Endothelial cell of umbilical vein (primary cell): ENCODE data around the gene ALOX15. TPM values are rescaled to one million over a fixed set of nuclear protein-coding genes. Genes with fewer than 3 reads are reported as not detected.
"Not testable (repeated sequence)": the region's sequence is repeated elsewhere in the genome, so short reads cannot be mapped to it uniquely, and the experiment has no call there.

Experiments
- BruUV-seq: library from RNA; stranded (reverse); fragments of 400-500 nt; replicated peaks from 2 replicates; lab custom pipeline; 2021; lab: Mats Ljungman, UMichigan
- CTCF ChIA-PET: fragments of 300-600, 350-600 bp; sonication (Branson Sonifier 250); formaldehyde crosslinking; loops from one replicate; lab custom pipeline; 2021; ENCODE audit warnings: antibody characterized with exemption, inconsistent platforms; lab: Charles Lee
- POLR2A ChIA-PET: fragments of 300-600, 350-600 bp; sonication (Branson Sonifier 250); formaldehyde crosslinking; loops from one replicate; lab custom pipeline; 2021; ENCODE audit warnings: antibody characterized with exemption, inconsistent platforms; lab: Charles Lee
- DNase-seq: peaks from one replicate; pipeline ENCODE4 v3.0.0-alpha.2; 2011; ENCODE audit warnings: low read depth, low spot score
- FAIRE-seq: peaks from 2 replicates; lab custom pipeline; 2011; peaks lifted over from hg19 to GRCh38; lab: Jason Lieb, UNC
- H2AFZ ChIP-seq: 2 replicates; pipeline ENCODE4 v1.6.0; 2012; ENCODE audit warnings: low read depth, low read length, control low read depth, inconsistent platforms
- H3K27ac ChIP-seq: 2 replicates; pipeline ENCODE4 v1.5.1; 2011; ENCODE audit warnings: low read depth, mild to moderate bottlenecking, control low read depth, low read length, moderate library complexity; ENCODE audit not compliant: insufficient read depth
- H3K27me3 ChIP-seq, 2 experiments: 2 replicates each; pipeline versions ENCODE4 v1.6.0 to v1.6.1; 2011; ENCODE audit warnings: low read length in 2 of 2, mixed read lengths in 1 of 2; ENCODE audit not compliant: control insufficient read depth in 2 of 2, insufficient read depth in 2 of 2
- H3K36me3 ChIP-seq, 2 experiments: 2 replicates in 1 of 2; 3 replicates in 1 of 2; pipeline ENCODE4 v1.5.1; 2011; ENCODE audit warnings: low read length in 2 of 2, mild to moderate bottlenecking in 1 of 2, moderate library complexity in 1 of 2; ENCODE audit not compliant: control insufficient read depth in 2 of 2, insufficient read depth in 2 of 2; ENCODE audit errors: extremely low read depth in 1 of 2
- H3K4me1 ChIP-seq: 3 replicates; pipeline ENCODE4 v1.5.1; 2011; ENCODE audit warnings: mild to moderate bottlenecking, low read length; ENCODE audit not compliant: control insufficient read depth, insufficient read depth; ENCODE audit errors: extremely low read depth
- H3K4me2 ChIP-seq: 2 replicates; pipeline ENCODE4 v1.6.1; 2011; ENCODE audit warnings: low read length, control low read depth, mixed read lengths; ENCODE audit not compliant: insufficient read depth
- H3K4me3 ChIP-seq, 3 experiments: fragments of 200-600 bp in 1 of 3; sonication (generic), shearing (Covaris generic) in 1 of 3; replicated peaks in 1 of 3; 2 replicates each; pipeline ENCODE4 v1.5.1; 2011 to 2016; ENCODE audit warnings: control low read depth in 3 of 3, low read length in 3 of 3, mild to moderate bottlenecking in 2 of 3, inconsistent platforms in 1 of 3, low read depth in 1 of 3, moderate library complexity in 1 of 3; ENCODE audit not compliant: insufficient read depth in 1 of 3
- H3K79me2 ChIP-seq: 2 replicates; pipeline ENCODE4 v1.6.0; 2012; ENCODE audit warnings: low read length, inconsistent platforms; ENCODE audit not compliant: control insufficient read depth, insufficient read depth
- H3K9ac ChIP-seq: replicated peaks from 2 replicates; pipeline ENCODE3; 2011; ENCODE audit warnings: low read length, control low read depth; ENCODE audit not compliant: insufficient read depth; ENCODE audit errors: extremely low read depth
- H3K9me1 ChIP-seq: replicated peaks from 3 replicates; pipeline ENCODE4 v1.6.0; 2011; ENCODE audit warnings: mild to moderate bottlenecking, low read length; ENCODE audit not compliant: control insufficient read depth, insufficient read depth; ENCODE audit errors: extremely low read depth
- H3K9me3 ChIP-seq: replicated peaks from 2 replicates; pipeline ENCODE4 v1.5.1; 2012; ENCODE audit warnings: low read length, inconsistent platforms; ENCODE audit not compliant: control insufficient read depth, insufficient read depth
- H4K20me1 ChIP-seq: replicated peaks from 2 replicates; pipeline ENCODE3; 2011; ENCODE audit warnings: mild to moderate bottlenecking, low read length; ENCODE audit not compliant: control insufficient read depth, insufficient read depth; ENCODE audit errors: extremely low read depth
- CTCF ChIP-seq, 2 donors: IDR thresholded peaks; 1 replicate in 1 of 2; 2 replicates in 1 of 2; pipeline ENCODE4 v1.5.1; 2011; ENCODE audit warnings: low read length in 2 of 2, mild to moderate bottlenecking in 2 of 2, moderate library complexity in 2 of 2, control low read depth in 1 of 2, inconsistent platforms in 1 of 2, low read depth in 1 of 2; ENCODE audit not compliant: insufficient read depth in 1 of 2; ENCODE audit errors: extremely low read depth in 1 of 2
- EZH2 ChIP-seq: IDR thresholded peaks from 2 replicates; pipeline ENCODE4 v1.6.1; 2012; ENCODE audit warnings: borderline replicate concordance, low read depth, mild to moderate bottlenecking, moderate library complexity, low read length, inconsistent platforms; ENCODE audit not compliant: severe bottlenecking
- FOS ChIP-seq: IDR thresholded peaks from 2 replicates; pipeline ENCODE4 v1.6.1; 2011; ENCODE audit warnings: mild to moderate bottlenecking, low read length, moderate library complexity, borderline replicate concordance; ENCODE audit not compliant: insufficient read depth
- GATA2 ChIP-seq: IDR thresholded peaks from 2 replicates; pipeline ENCODE4 v1.7.0; 2011; ENCODE audit warnings: low read depth, mild to moderate bottlenecking, moderate library complexity, mixed read lengths, low read length; ENCODE audit not compliant: insufficient read length, insufficient read depth
- JUN ChIP-seq: IDR thresholded peaks from 2 replicates; pipeline ENCODE4 v1.6.1; 2011; ENCODE audit warnings: borderline replicate concordance, low read depth; ENCODE audit not compliant: insufficient read length, insufficient read depth
- MAX ChIP-seq: IDR thresholded peaks from 2 replicates; pipeline ENCODE4 v1.6.1; 2011; ENCODE audit not compliant: insufficient read depth, insufficient read length
- MYC ChIP-seq: IDR thresholded peaks from one replicate; pipeline ENCODE4 v1.6.1; 2011; ENCODE audit warnings: mild to moderate bottlenecking, low read depth, low read length
- POLR2A ChIP-seq: IDR thresholded peaks from 2 replicates; pipeline ENCODE4 v1.6.1; 2012; ENCODE audit warnings: low read depth, mild to moderate bottlenecking, control low read depth, low read length
- POLR2AphosphoS5 ChIP-seq: IDR thresholded peaks from 2 replicates; pipeline ENCODE4 v1.6.1; 2012; ENCODE audit warnings: low read depth, mild to moderate bottlenecking, control low read depth, low read length, moderate library complexity; ENCODE audit not compliant: insufficient read depth
- dilution Hi-C: fragments of 300-500 bp; cut with MboI; formaldehyde crosslinking; loops from one replicate; pipeline ENCODE4 v1.15.0; 2019; ENCODE audit warnings: low sequenced_read_pairs; ENCODE audit not compliant: extremely low pct_ligation_motif_present
- intact Hi-C: fragments of 100-400 bp; cut with micrococcal nuclease; formaldehyde crosslinking; loops from one replicate; pipeline ENCODE4 v1.10.0; 2022
- polyA plus RNA-seq, 4 experiments: library from polyadenylated mRNA; depleted of rRNA in 3 of 4; stranded (reverse) in 3 of 4; unstranded in 1 of 4; fragments of >200 nt; gene quantifications; 2 replicates each; pipeline versions ENCODE4 v1.2.1 to v1.2.3, GENCODE V29; 2011 to 2012; ENCODE audit warnings: missing spikeins in 1 of 4
- total RNA-seq: library from RNA; stranded (reverse); gene quantifications from 2 replicates; pipeline ENCODE4 v1.2.3, GENCODE V29; 2021

ALOX15 gene
- total and polyA plus RNA-seq, 2 donors (not counting 3 experiments of a cell fraction or from before 2014, with no cell fraction given) = not detected

- CTCF ChIA-PET = interaction anchor here (1.4 kb wide), 1 partner anchor 39 kb away, joined by 4 read pairs; no protein-coding TSS in a partner anchor
- H2AFZ ChIP-seq = no peak overlapping the region
- DNase-seq = no peak
These were observed 35.7 kb downstream of the ALOX15 start for GRCh38 chr17:4605826-4606225.

GRCh38 chr17:4604736-4605135 lies 36.7 kb downstream of the ALOX15 start:
- H3K27ac ChIP-seq, H3K4me3 ChIP-seq, H3K9ac ChIP-seq, H3K4me1 ChIP-seq, BruUV-seq, FAIRE-seq, H2AFZ ChIP-seq, POLR2A ChIA-PET, intact Hi-C loops, H3K9me1 ChIP-seq, H4K20me1 ChIP-seq, H3K4me2 ChIP-seq, H3K9me3 ChIP-seq, H3K79me2 ChIP-seq, H3K27me3 ChIP-seq, dilution Hi-C loops, DNase-seq, H3K36me3 ChIP-seq: not testable (repeated sequence)
- CTCF ChIA-PET = interaction anchor here (1.4 kb wide), 1 partner anchor 37 kb away, joined by 4 read pairs; no protein-coding TSS in a partner anchor

More at GRCh38 chr17:4605826-4606225, 35.7 kb downstream of the ALOX15 start:
- dilution Hi-C loops (no loop called here), intact Hi-C loops (no loop called here)
- POLR2A ChIA-PET = no interaction called here
- H3K9ac ChIP-seq = no peak overlapping the region
- no peak overlapping the region for H3K4me2 ChIP-seq
- H3K4me3 ChIP-seq = no peak overlapping the region
- H3K36me3 ChIP-seq = no peaks in the 10 kb centered on the region
- peaks cover 4% of the 10 kb centered on the region for H3K4me1 ChIP-seq
- TF ChIP-seq FOS (no peak), EZH2 (no peak), MYC (no peak), JUN (no peak), CTCF (IDR thresholded peaks at IDR 0.05; ENCODE audit: extremely low read depth in 1 of 2, insufficient read depth in 1 of 2, low read depth in 1 of 2, low read length in 2 of 2) (no peak), GATA2 (no peak), POLR2A (no peak), POLR2AphosphoS5 (no peak), MAX (no peak)
- H3K79me2 ChIP-seq = no peaks in the 10 kb centered on the region
- H3K9me1 ChIP-seq = no peaks in the 10 kb centered on the region
- no peaks in the 10 kb centered on the region for H4K20me1 ChIP-seq
- no peak for FAIRE-seq
- H3K9me3 ChIP-seq = no peaks in the 10 kb centered on the region
- no TSS peak for BruUV-seq
- no peak overlapping the region for H3K27ac ChIP-seq
- peaks cover 8 to 13% of the 10 kb centered on the region in 2 experiments for H3K27me3 ChIP-seq
